HepG2 (cell line): ENCODE measurements around the gene PSMA3. TPM values are rescaled to one million over a fixed set of nuclear protein-coding genes. Genes with fewer than 3 reads are reported as not detected.

Experiments used
- ATAC-seq: fragments of 200-7000 bp; cut with Tn5 transposase; 3 replicates; pipeline ENCODE4 v1.9.1; 2020; ENCODE audit warnings: mild to moderate bottlenecking, moderate library complexity
- BruUV-seq: library from RNA; stranded (reverse); fragments of 400-500 nt; replicated peaks from 2 replicates; lab custom pipeline; 2021; lab: Mats Ljungman, UMichigan
- CTCF ChIA-PET: fragments of 300-600 bp; formaldehyde crosslinking; extraction: SDS; loops from one replicate; lab custom pipeline; 2021; ENCODE audit warnings: low total read pairs, inconsistent platforms, low intra/inter-chr PET ratio; lab: Yijun Ruan, JAX
- POLR2A ChIA-PET: fragments of 350-600 bp; sonication (Branson Sonifier 250); formaldehyde crosslinking; loops from one replicate; lab custom pipeline; 2020; ENCODE audit warnings: antibody characterized with exemption, inconsistent platforms; lab: Yijun Ruan, JAX
- DNase-seq: peaks from one replicate; pipeline ENCODE4 v3.0.0-alpha.2; 2015; ENCODE audit warnings: low spot score
- FAIRE-seq: peaks from 3 replicates; lab custom pipeline; 2011; peaks lifted over from hg19 to GRCh38; lab: Jason Lieb, UNC
- H2AFZ ChIP-seq: one replicate; pipeline ENCODE4 v1.6.1; 2011; ENCODE audit warnings: low read length, inconsistent platforms
- H3K27ac ChIP-seq: fragments of 300-600 bp; 3 replicates; pipeline ENCODE4 v1.8.0; 2011; ENCODE audit warnings: mixed run types, mild to moderate bottlenecking, mixed read lengths, low read length, inconsistent platforms; ENCODE audit not compliant: insufficient read depth; ENCODE audit errors: extremely low read length
- H3K27me3 ChIP-seq, 2 experiments: fragments of 200-600 bp in 1 of 2; 2 replicates in 1 of 2; 3 replicates in 1 of 2; pipeline versions ENCODE4 v1.6.0 to v1.8.0; 2011; ENCODE audit warnings: low read length in 2 of 2, mild to moderate bottlenecking in 2 of 2, moderate library complexity in 2 of 2, inconsistent platforms in 1 of 2; ENCODE audit not compliant: insufficient read depth in 2 of 2, control insufficient read depth in 1 of 2
- H3K36me3 ChIP-seq, 2 experiments: fragments of 200-600 bp in 1 of 2; replicated peaks in 1 of 2; 2 replicates in 1 of 2; 3 replicates in 1 of 2; pipeline versions ENCODE4 v1.5.1 to v1.8.0; 2011; ENCODE audit warnings: low read length in 2 of 2, inconsistent platforms in 1 of 2; ENCODE audit not compliant: insufficient read depth in 2 of 2, control insufficient read depth in 1 of 2
- H3K4me1 ChIP-seq: 2 replicates; pipeline ENCODE4 v1.5.1; 2012; ENCODE audit warnings: low read length, inconsistent platforms; ENCODE audit not compliant: insufficient read depth
- H3K4me2 ChIP-seq: 2 replicates; pipeline ENCODE4 v1.6.0; 2011; ENCODE audit warnings: low read depth, low read length, inconsistent platforms
- H3K4me3 ChIP-seq, 3 experiments: fragments of 200-600 bp in 1 of 3; sonication (generic), shearing (Covaris generic) in 1 of 3; replicated peaks in 1 of 3; 2 replicates each; pipeline ENCODE4 v1.5.1; 2011 to 2016; ENCODE audit warnings: low read length in 3 of 3, inconsistent platforms in 2 of 3, low read depth in 2 of 3, mild to moderate bottlenecking in 2 of 3, control low read depth in 1 of 3, mixed read lengths in 1 of 3; ENCODE audit not compliant: insufficient read depth in 1 of 3
- H3K79me2 ChIP-seq: one replicate; pipeline ENCODE4 v1.6.1; 2011; ENCODE audit warnings: low read length, inconsistent platforms; ENCODE audit not compliant: insufficient read depth
- H3K9ac ChIP-seq: 2 replicates; pipeline ENCODE4 v1.6.0; 2011; ENCODE audit warnings: mild to moderate bottlenecking, low read depth, low read length, inconsistent platforms; ENCODE audit not compliant: insufficient read depth
- H3K9me3 ChIP-seq: 2 replicates; pipeline ENCODE4 v1.5.1; 2012; ENCODE audit warnings: mild to moderate bottlenecking, low read length
- H4K20me1 ChIP-seq: 2 replicates; pipeline ENCODE4 v1.6.0; 2011; ENCODE audit warnings: inconsistent platforms, mild to moderate bottlenecking, low read length, moderate library complexity; ENCODE audit not compliant: insufficient read depth
- CEBPB ChIP-seq: IDR thresholded peaks from 2 replicates; pipeline ENCODE4 v1.6.1; 2011; ENCODE audit warnings: low read depth, low read length, improper control_type of control experiment, borderline replicate concordance
- FIP1L1 ChIP-seq: fragments of 200-400 bp; formaldehyde crosslinking; IDR thresholded peaks from 2 replicates; pipeline ENCODE4 v1.6.1; 2018; ENCODE audit warnings: low read depth, mild to moderate bottlenecking, low read length, moderate library complexity, borderline replicate concordance; ENCODE audit not compliant: insufficient read depth
- MAFK ChIP-seq, 2 experiments: IDR thresholded peaks in 1 of 2; conservative IDR thresholded peaks in 1 of 2; 2 replicates each; pipeline ENCODE4 v1.6.1; 2011; ENCODE audit warnings: improper control_type of control experiment in 2 of 2, low read length in 2 of 2
- NR2F2 ChIP-seq: IDR thresholded peaks from 2 replicates; pipeline ENCODE4 v1.6.1; 2012; ENCODE audit warnings: low read depth, inconsistent platforms, borderline replicate concordance
- SOX6 ChIP-seq, 2 experiments: fragments of 450-650 bp in 1 of 2; sonication (generic) in 1 of 2; formaldehyde crosslinking in 1 of 2; IDR thresholded peaks; 2 replicates each; pipeline versions ENCODE4 v1.4.0 to v1.6.1; 2017 to 2020; ENCODE audit warnings: antibody characterized with exemption in 1 of 2, mild to moderate bottlenecking in 1 of 2, missing genetic modification reagents in 1 of 2
- ZBTB21 ChIP-seq: sonication (generic); formaldehyde crosslinking; IDR thresholded peaks from 2 replicates; pipeline ENCODE4 v1.4.0; 2020; ENCODE audit warnings: missing genetic modification reagents
- ZNF644 ChIP-seq: IDR thresholded peaks from 2 replicates; pipeline ENCODE4 v1.6.1; 2016; ENCODE audit warnings: low read depth
- ZSCAN22 ChIP-seq: sonication (generic); formaldehyde crosslinking; IDR thresholded peaks from 2 replicates; pipeline ENCODE4 v1.4.0; 2020; ENCODE audit warnings: mild to moderate bottlenecking, missing genetic modification reagents
- WGBS: methylation state at CpG from one replicate; pipeline ENCODE4 v1.1.6; 2017; ENCODE audit warnings: low lambda C conversion rate; 5-methylcytosine and 5-hydroxymethylcytosine counted together
- in situ Hi-C: cut with HindIII; loops from 2 replicates; pipeline ENCODE4 v1.10.0; 2017; ENCODE audit warnings: low pct_unique_long_range_greater_than_20kb; ENCODE audit not compliant: extremely low pct_ligation_motif_present
- intact Hi-C: fragments of 100-400 bp; cut with micrococcal nuclease; formaldehyde crosslinking; loops from one replicate; pipeline ENCODE4 v1.10.0; 2022; ENCODE audit not compliant: unreplicated experiment
- polyA plus RNA-seq, 8 experiments: library from polyadenylated mRNA; depleted of rRNA in 3 of 8; stranded (reverse) in 7 of 8; unstranded in 1 of 8; fragments of >200 nt; fragmentation: Illumina TruSeq in 4 of 8; extraction: Trizol in 4 of 8; gene quantifications; 2 replicates each; pipeline versions ENCODE4 v1.2.1 to v1.2.3, GENCODE V29; 2011 to 2016; ENCODE audit warnings: low read depth in 4 of 8, missing spikeins in 1 of 8, mixed read lengths in 1 of 8; ENCODE audit not compliant: insufficient read depth in 1 of 8
- total RNA-seq, 5 experiments: library from RNA; depleted of rRNA; stranded (reverse); fragments of >200 nt; fragmentation: Illumina TruSeq; extraction: Trizol; gene quantifications; 2 replicates each; pipeline ENCODE4 v1.2.3, GENCODE V29; 2016; ENCODE audit warnings: low read depth in 1 of 5
- TF ChIP-seq, protein P1 (sequence below): sonication (generic); formaldehyde crosslinking; IDR thresholded peaks from 2 replicates; pipeline ENCODE4 v1.8.0; 2022; ENCODE audit warnings: missing genetic modification reagents, mild to moderate bottlenecking, moderate library complexity, borderline replicate concordance

Gene PSMA3
- total and polyA plus RNA-seq, 2 of the 13 experiments (the other 11 are each of a cell fraction or from before 2014, with no cell fraction given): 232 to 275 TPM

DNA sequence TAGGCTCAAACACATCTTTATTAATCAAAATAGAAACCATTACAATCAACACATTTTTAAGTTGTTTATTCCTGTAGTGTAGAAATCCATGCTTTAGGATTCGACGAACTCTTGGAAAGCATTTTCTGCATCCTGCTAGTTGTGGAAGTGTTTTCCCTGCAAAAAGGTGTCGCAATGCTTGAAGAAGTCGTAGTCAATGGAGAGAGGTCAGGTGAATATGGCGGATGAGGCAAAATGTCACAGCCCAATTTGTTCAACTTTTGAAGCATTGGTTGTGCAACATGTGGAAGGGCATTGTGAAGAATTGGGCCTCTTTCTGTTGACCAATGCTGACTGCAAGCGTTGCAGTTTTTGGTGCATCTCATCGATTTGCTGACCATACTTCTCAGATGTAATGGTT lies 49.6 kb downstream of the PSMA3 start (continued):
- TF ChIP-seq MAFK (conservative IDR thresholded peaks at IDR 0.05 in 1 of 2, IDR thresholded peaks at IDR 0.05 in 1 of 2; ENCODE audit: low read length in 2 of 2): no peak
- TF ChIP-seq NR2F2: no peak
- no peak for TF ChIP-seq ZBTB21 (CRISPR knock-in tag)
- TF ChIP-seq, protein P1, sequence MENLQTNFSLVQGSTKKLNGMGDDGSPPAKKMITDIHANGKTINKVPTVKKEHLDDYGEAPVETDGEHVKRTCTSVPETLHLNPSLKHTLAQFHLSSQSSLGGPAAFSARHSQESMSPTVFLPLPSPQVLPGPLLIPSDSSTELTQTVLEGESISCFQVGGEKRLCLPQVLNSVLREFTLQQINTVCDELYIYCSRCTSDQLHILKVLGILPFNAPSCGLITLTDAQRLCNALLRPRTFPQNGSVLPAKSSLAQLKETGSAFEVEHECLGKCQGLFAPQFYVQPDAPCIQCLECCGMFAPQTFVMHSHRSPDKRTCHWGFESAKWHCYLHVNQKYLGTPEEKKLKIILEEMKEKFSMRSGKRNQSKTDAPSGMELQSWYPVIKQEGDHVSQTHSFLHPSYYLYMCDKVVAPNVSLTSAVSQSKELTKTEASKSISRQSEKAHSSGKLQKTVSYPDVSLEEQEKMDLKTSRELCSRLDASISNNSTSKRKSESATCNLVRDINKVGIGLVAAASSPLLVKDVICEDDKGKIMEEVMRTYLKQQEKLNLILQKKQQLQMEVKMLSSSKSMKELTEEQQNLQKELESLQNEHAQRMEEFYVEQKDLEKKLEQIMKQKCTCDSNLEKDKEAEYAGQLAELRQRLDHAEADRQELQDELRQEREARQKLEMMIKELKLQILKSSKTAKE (CRISPR knock-in tag): no peak
- no peak for TF ChIP-seq ZSCAN22
- TF ChIP-seq FIP1L1: no peak
- TF ChIP-seq CEBPB: peak; percentile 78
- TF ChIP-seq ZNF644: 0 out of 2 replicates have a peak, but pooled peaks have one; percentile 43
- TF ChIP-seq, all 625 proteins: peak for 3

DNA sequence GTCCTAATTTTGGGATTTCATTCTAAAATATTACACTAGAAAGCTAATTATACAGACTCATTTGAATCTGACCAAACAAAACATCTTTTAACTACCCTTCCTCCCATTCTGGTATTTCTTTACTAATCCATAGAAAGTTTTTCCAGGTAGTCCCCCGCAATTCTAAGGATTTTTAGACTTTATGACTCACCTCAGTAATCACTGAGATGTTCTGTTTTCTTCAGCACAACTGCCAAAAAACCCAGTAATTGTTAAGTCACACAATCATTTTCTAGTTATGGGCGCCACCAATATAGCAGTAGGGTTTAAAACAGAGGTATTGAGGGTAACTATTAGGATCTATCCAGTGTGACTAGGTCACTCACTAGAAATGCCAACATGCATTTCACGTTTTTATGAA lies 52.1 kb downstream of the PSMA3 start:
- no TSS peak for BruUV-seq
- Histone ChIP-seq H3K36me3 (peaks cover 8 to 36% of the 10 kb centered on the region in 2 experiments), H3K9ac (peak overlapping the region; percentile 93), H3K27ac (peak overlapping the region; percentile 96), H3K27me3 (no peaks in the 10 kb centered on the region; a peak in 1 of 5 replicates), H4K20me1 (peaks cover 40% of the 10 kb centered on the region), H3K4me3 (peak overlapping the region; percentile 73 to 95 (median 78)), H3K9me3 (no peaks in the 10 kb centered on the region), H3K4me1 (peaks cover 51% of the 10 kb centered on the region), H3K4me2 (peak overlapping the region; percentile 96), H3K79me2 (peaks cover 86% of the 10 kb centered on the region), H2AFZ (no peak overlapping the region)
- in situ Hi-C loops (no loop called here), intact Hi-C loops (loop anchor here (1.0 to 5.0 kb wide), 2 partner anchors 36 to 52 kb away; partner anchors contain the start of gene PSMA3)
- ChIA-PET CTCF (no interaction called here), POLR2A (interaction anchor here (1.9 kb wide), 1 partner anchor 30 kb away, joined by 4 read pairs; no protein-coding TSS in a partner anchor)
- ATAC-seq (no peak), FAIRE-seq (no peak), DNase-seq (no peak)
- whole genome bisulfite sequencing: 3% methylated on average over 3 of the region's 3 CpGs
- TF ChIP-seq SOX6 (IDR thresholded peaks at IDR 0.05) (no peak), SOX6 (CRISPR knock-in tag; IDR thresholded peaks at IDR 0.05) (no peak)
